ENCODE measurements around the gene GNAT2. TPM values are rescaled to one million over a fixed set of nuclear protein-coding genes. Genes with fewer than 3 reads are reported as not detected.

Gene GNAT2
- total RNA-seq, 1 donor from 2014 or later = 0.26 TPM

GRCh38 chr1:109649491-109649914 lies 30.1 kb upstream of the GNAT2 start:
- no peak overlapping the region for H3K4me3 ChIP-seq (ENCODE audit: low read depth, low read length)
- no peak for DNase-seq (ENCODE audit: low read depth)
- no peak for FAIRE-seq
- no peak for TF ChIP-seq CTCF (IDR thresholded peaks at IDR 0.05; ENCODE audit: insufficient read depth, low read length, severe bottlenecking)
- H3K36me3 ChIP-seq (ENCODE audit: control insufficient read depth, insufficient read depth, low read length) = no peaks in the 10 kb centered on the region
- H3K27me3 ChIP-seq (ENCODE audit: control insufficient read depth, insufficient read depth, low read length) = no peaks in the 10 kb centered on the region

DNA sequence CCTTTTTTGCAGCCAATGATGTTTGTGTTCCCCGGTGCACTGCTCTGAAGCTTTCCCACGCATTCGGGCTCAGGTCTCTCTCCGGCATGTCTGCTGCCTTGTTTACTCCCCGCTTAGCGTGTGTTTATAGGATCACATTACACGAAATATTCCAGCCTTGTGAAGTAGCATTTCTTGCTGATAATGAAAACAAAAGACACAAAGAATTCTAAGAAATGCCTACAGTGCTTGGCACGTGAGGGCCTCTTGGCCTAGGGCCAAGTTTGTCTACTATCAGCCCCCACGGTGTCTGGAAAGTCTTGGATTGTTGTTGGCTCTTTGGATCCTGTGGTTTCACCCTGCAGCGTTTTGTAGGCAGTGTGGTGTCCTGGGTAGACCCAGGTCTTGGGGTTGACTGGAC lies 25.3 kb upstream of the GNAT2 start:
- FAIRE-seq = no peak
- Histone ChIP-seq H3K27me3 (ENCODE audit: control insufficient read depth, insufficient read depth, low read length) (no peaks in the 10 kb centered on the region), H3K36me3 (ENCODE audit: control insufficient read depth, insufficient read depth, low read length) (no peaks in the 10 kb centered on the region), H3K4me3 (ENCODE audit: low read depth, low read length) (no peak overlapping the region)
- TF ChIP-seq CTCF (IDR thresholded peaks at IDR 0.05; ENCODE audit: insufficient read depth, low read length, severe bottlenecking) = no peak
- DNase-seq (ENCODE audit: low read depth) = no peak

- DNase-seq (ENCODE audit: low read depth) (peak; percentile 39), FAIRE-seq (no peak)
- Histone ChIP-seq H3K27me3 (ENCODE audit: control insufficient read depth, insufficient read depth, low read length) (no peaks in the 10 kb centered on the region), H3K36me3 (ENCODE audit: control insufficient read depth, insufficient read depth, low read length) (no peaks in the 10 kb centered on the region), H3K4me3 (ENCODE audit: low read depth, low read length) (no peak overlapping the region)
- peak; percentile 97 for TF ChIP-seq CTCF (IDR thresholded peaks at IDR 0.05; ENCODE audit: insufficient read depth, low read length, severe bottlenecking)
Observed at GRCh38 chr1:109643385-109644230, 24.2 kb upstream of the GNAT2 start.

DNA sequence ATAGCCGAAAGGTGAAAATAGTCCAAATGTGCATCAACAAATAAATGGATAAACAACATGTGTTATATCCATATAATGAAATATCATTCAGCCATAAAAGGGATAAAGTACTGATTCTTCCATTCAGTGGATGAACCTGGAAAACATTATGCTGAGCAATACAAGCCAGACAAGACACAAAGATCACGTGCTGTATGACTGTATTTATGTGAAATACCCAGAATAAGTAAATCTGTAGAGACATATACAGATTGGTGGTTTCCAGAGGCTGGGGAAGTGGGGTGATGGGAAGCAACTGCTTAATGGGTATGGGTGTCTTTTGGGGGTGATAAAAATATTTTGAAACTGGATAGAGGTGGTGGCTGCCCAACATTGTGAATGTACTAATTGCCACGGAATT lies 23.2 kb upstream of the GNAT2 start:
- no peak for TF ChIP-seq CTCF (IDR thresholded peaks at IDR 0.05; ENCODE audit: insufficient read depth, low read length, severe bottlenecking)
- no peak for FAIRE-seq
- no peak overlapping the region for H3K4me3 ChIP-seq (ENCODE audit: low read depth, low read length)

DNA sequence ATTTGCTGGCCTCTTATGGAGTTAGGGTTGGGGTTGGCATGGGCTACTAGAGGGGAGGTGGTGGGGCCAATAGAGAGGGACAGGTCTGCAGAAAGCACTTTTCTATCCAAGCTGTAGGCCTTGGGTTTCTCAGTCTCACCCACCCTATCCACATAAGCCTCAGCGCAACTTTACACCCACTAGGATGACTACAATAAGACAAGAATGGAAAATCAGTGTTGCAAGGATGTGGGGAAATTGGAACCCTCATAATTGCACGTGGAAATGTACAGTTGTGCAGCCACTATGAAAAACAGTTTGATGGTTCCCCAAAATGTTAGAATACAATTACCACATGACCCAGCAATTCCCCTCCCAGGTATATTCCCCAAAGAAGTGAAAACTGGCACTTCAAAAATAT lies 22.4 kb upstream of the GNAT2 start:
- no peaks in the 10 kb centered on the region for H3K36me3 ChIP-seq (ENCODE audit: control insufficient read depth, insufficient read depth, low read length)
- no peak for FAIRE-seq
- no peak overlapping the region for H3K4me3 ChIP-seq (ENCODE audit: low read depth, low read length)
- TF ChIP-seq CTCF (IDR thresholded peaks at IDR 0.05; ENCODE audit: insufficient read depth, low read length, severe bottlenecking) = no peak
- no peaks in the 10 kb centered on the region for H3K27me3 ChIP-seq (ENCODE audit: control insufficient read depth, insufficient read depth, low read length)
- no peak for DNase-seq (ENCODE audit: low read depth)

More for the DNA sequence above, 23.2 kb upstream of the GNAT2 start:
- Histone ChIP-seq H3K27me3 (ENCODE audit: control insufficient read depth, insufficient read depth, low read length) (no peaks in the 10 kb centered on the region), H3K36me3 (ENCODE audit: control insufficient read depth, insufficient read depth, low read length) (no peaks in the 10 kb centered on the region)
- DNase-seq (ENCODE audit: low read depth) = no peak
